Mesenchymal stem cell (in vitro differentiated cells and primary cell): Measurements from ENCODE around the gene MALSU1.
A peak's percentile ranks its signal among the peaks of the same experiment; 100 is the strongest.

Experiments used
- DNase-seq: peaks from one replicate; pipeline ENCODE4 v3.0.0-alpha.2; 2013
- H2AFZ ChIP-seq: one replicate; pipeline ENCODE4 v1.6.1; 2013; ENCODE audit warnings: low read depth, mild to moderate bottlenecking, control low read depth, inconsistent platforms, low read length, moderate library complexity
- H2AK5ac ChIP-seq: 2 replicates; pipeline ENCODE4 v1.6.1; 2013; ENCODE audit warnings: low read length, moderate library complexity, mild to moderate bottlenecking, inconsistent platforms; ENCODE audit not compliant: severe bottlenecking
- H2BK120ac ChIP-seq: one replicate; pipeline ENCODE4 v1.6.1; 2013; ENCODE audit warnings: low read depth, mild to moderate bottlenecking, inconsistent platforms, low read length, moderate library complexity
- H2BK12ac ChIP-seq, 2 experiments: one replicate each; pipeline ENCODE4 v1.6.1; 2013; ENCODE audit warnings: inconsistent platforms in 2 of 2, low read length in 2 of 2, mild to moderate bottlenecking in 2 of 2, moderate library complexity in 2 of 2, control low read depth in 1 of 2
- H2BK15ac ChIP-seq: one replicate; pipeline ENCODE4 v1.6.1; 2013; ENCODE audit warnings: mild to moderate bottlenecking, low read depth, inconsistent platforms; ENCODE audit not compliant: poor library complexity, severe bottlenecking
- H2BK5ac ChIP-seq: 2 replicates; pipeline ENCODE4 v1.6.1; 2013; ENCODE audit warnings: low read depth, mild to moderate bottlenecking, low read length, control low read depth, inconsistent platforms; ENCODE audit not compliant: poor library complexity, severe bottlenecking
- H3K14ac ChIP-seq, 2 experiments: one replicate each; pipeline ENCODE4 v1.6.1; 2013; ENCODE audit warnings: inconsistent platforms in 2 of 2, low read length in 2 of 2, control low read depth in 1 of 2, mild to moderate bottlenecking in 1 of 2, moderate library complexity in 1 of 2
- H3K18ac ChIP-seq, 2 experiments: one replicate each; pipeline ENCODE4 v1.6.1; 2013; ENCODE audit warnings: inconsistent platforms in 2 of 2, low read length in 2 of 2, control low read depth in 1 of 2, low read depth in 1 of 2, mild to moderate bottlenecking in 1 of 2
- H3K23ac ChIP-seq, 2 experiments: one replicate each; pipeline ENCODE4 v1.6.1; 2013; ENCODE audit warnings: inconsistent platforms in 2 of 2, low read length in 2 of 2, mild to moderate bottlenecking in 2 of 2, moderate library complexity in 2 of 2, control low read depth in 1 of 2
- H3K27ac ChIP-seq: 2 replicates; pipeline ENCODE4 v1.5.1; 2013; ENCODE audit warnings: mild to moderate bottlenecking, moderate library complexity, low read length, control low read depth, inconsistent platforms; ENCODE audit not compliant: poor library complexity, severe bottlenecking
- H3K27me3 ChIP-seq, 2 experiments: 2 replicates each; pipeline versions ENCODE4 v1.6.1 to v1.7.0; 2013; ENCODE audit warnings: low read length in 2 of 2, mild to moderate bottlenecking in 2 of 2, moderate library complexity in 2 of 2, control low read depth in 1 of 2, inconsistent platforms in 1 of 2; ENCODE audit not compliant: control insufficient read depth in 1 of 2, insufficient read depth in 1 of 2
- H3K36me3 ChIP-seq, 2 experiments: 2 replicates each; pipeline versions ENCODE4 v1.6.1 to v1.7.0; 2013; ENCODE audit warnings: low read length in 2 of 2, control low read depth in 1 of 2, inconsistent platforms in 1 of 2, low read depth in 1 of 2, mild to moderate bottlenecking in 1 of 2; ENCODE audit not compliant: insufficient read depth in 2 of 2, control insufficient read depth in 1 of 2
- H3K4ac ChIP-seq, 2 experiments: one replicate each; pipeline ENCODE4 v1.6.1; 2013; ENCODE audit warnings: inconsistent platforms in 2 of 2, low read length in 2 of 2, mild to moderate bottlenecking in 2 of 2, moderate library complexity in 2 of 2, control low read depth in 1 of 2, low read depth in 1 of 2
- H3K4me1 ChIP-seq: 2 replicates; pipeline ENCODE4 v1.6.1; 2013; ENCODE audit warnings: low read depth, low read length, control low read depth; ENCODE audit not compliant: control insufficient read depth, insufficient read depth
- H3K4me2 ChIP-seq: 2 replicates; pipeline ENCODE4 v1.6.1; 2013; ENCODE audit warnings: low read length, mild to moderate bottlenecking, inconsistent platforms; ENCODE audit not compliant: poor library complexity, severe bottlenecking
- H3K4me3 ChIP-seq, 2 experiments: 2 replicates each; pipeline versions ENCODE4 v1.5.1 to v1.7.0; 2013; ENCODE audit warnings: low read length in 2 of 2, mild to moderate bottlenecking in 2 of 2, control low read depth in 1 of 2, low read depth in 1 of 2; ENCODE audit not compliant: insufficient read depth in 1 of 2
- H3K79me1 ChIP-seq: replicated peaks from 2 replicates; pipeline ENCODE4 v1.6.1; 2013; ENCODE audit warnings: mild to moderate bottlenecking, control low read depth, low read length, inconsistent platforms; ENCODE audit not compliant: poor library complexity, severe bottlenecking
- H3K9ac ChIP-seq: 2 replicates; pipeline ENCODE4 v1.7.0; 2013; ENCODE audit warnings: mild to moderate bottlenecking, low read length, moderate library complexity
- H3K9me3 ChIP-seq: 2 replicates; pipeline ENCODE4 v1.7.0; 2013; ENCODE audit warnings: mild to moderate bottlenecking, low read length; ENCODE audit not compliant: control insufficient read depth
- H4K8ac ChIP-seq: one replicate; pipeline ENCODE4 v1.6.1; 2013; ENCODE audit warnings: inconsistent platforms, mild to moderate bottlenecking, low read length, moderate library complexity
- H4K91ac ChIP-seq: one replicate; pipeline ENCODE4 v1.6.1; 2013; ENCODE audit warnings: mild to moderate bottlenecking, low read length, inconsistent platforms
- WGBS: methylation state at CpG from one replicate; pipeline ENCODE4 v1.1.7; 2013; ENCODE audit warnings: mixed read lengths; 5-methylcytosine and 5-hydroxymethylcytosine counted together

MALSU1 gene

GRCh38 chr7:23285657-23286646, 13.2 kb upstream of the MALSU1 start:
- no peak overlapping the region for H2AK5ac ChIP-seq
- WGBS: 93% methylated on average over 9 of the region's 18 CpGs
- no peak overlapping the region for H4K91ac ChIP-seq
- H3K4me2 ChIP-seq: no peak overlapping the region
- H3K4me3 ChIP-seq: no peak overlapping the region
- H3K27ac ChIP-seq: no peak overlapping the region
- H2BK120ac ChIP-seq: no peak overlapping the region
- H4K8ac ChIP-seq: no peak overlapping the region
- H3K27me3 ChIP-seq: no peaks in the 10 kb centered on the region
- no peak overlapping the region for H2BK5ac ChIP-seq
- no peaks in the 10 kb centered on the region for H3K9me3 ChIP-seq
- no peak overlapping the region for H2BK12ac ChIP-seq
- H3K79me1 ChIP-seq: no peaks in the 10 kb centered on the region
- H3K23ac ChIP-seq: no peak overlapping the region
- H3K4me1 ChIP-seq: no peaks in the 10 kb centered on the region
- H2BK15ac ChIP-seq: no peak overlapping the region
- no peak overlapping the region for H3K9ac ChIP-seq
- H3K18ac ChIP-seq: no peak overlapping the region
- H3K36me3 ChIP-seq: peaks cover 0 to 4% of the 10 kb centered on the region in 2 experiments
- H3K14ac ChIP-seq: no peak overlapping the region
- DNase-seq: no peak
- peak overlapping the region in 1 of 2 experiments; percentile 26 for H3K4ac ChIP-seq
- no peak overlapping the region for H2AFZ ChIP-seq

GRCh38 chr7:23287612-23288011, 11.5 kb upstream of the MALSU1 start:
- Histone ChIP-seq H2BK5ac (no peak overlapping the region), H3K9ac (no peak overlapping the region), H3K18ac (no peak overlapping the region), H2AK5ac (no peak overlapping the region), H3K4me2 (no peak overlapping the region), H2AFZ (no peak overlapping the region), H3K27me3 (no peaks in the 10 kb centered on the region), H2BK15ac (no peak overlapping the region), H2BK120ac (no peak overlapping the region), H3K4ac (no peak overlapping the region), H3K23ac (no peak overlapping the region), H3K4me1 (no peaks in the 10 kb centered on the region), H3K79me1 (no peaks in the 10 kb centered on the region), H4K8ac (no peak overlapping the region), H3K4me3 (no peak overlapping the region), H3K27ac (no peak overlapping the region), H3K9me3 (no peaks in the 10 kb centered on the region), H2BK12ac (no peak overlapping the region), H3K14ac (no peak overlapping the region), H3K36me3 (no peaks in the 10 kb centered on the region), H4K91ac (no peak overlapping the region)
- 92% methylated on average over 3 of the region's 5 CpGs for WGBS
- DNase-seq: no peak

GRCh38 chr7:23290993-23291392, 8.1 kb upstream of the MALSU1 start:
- H3K14ac ChIP-seq: no peak overlapping the region
- no peak overlapping the region for H3K9ac ChIP-seq
- H2AK5ac ChIP-seq: no peak overlapping the region
- H2AFZ ChIP-seq: no peak overlapping the region
- H2BK120ac ChIP-seq: no peak overlapping the region
- DNase-seq: no peak
- WGBS: 96% methylated on average over 9 of the region's 9 CpGs
- H4K91ac ChIP-seq: no peak overlapping the region
- no peak overlapping the region for H3K4me2 ChIP-seq
- no peak overlapping the region for H2BK12ac ChIP-seq
- H3K9me3 ChIP-seq: no peaks in the 10 kb centered on the region
- H3K18ac ChIP-seq: no peak overlapping the region
- H3K79me1 ChIP-seq: no peaks in the 10 kb centered on the region
- H3K36me3 ChIP-seq: no peaks in the 10 kb centered on the region
- no peak overlapping the region for H2BK5ac ChIP-seq
- no peak overlapping the region for H3K27ac ChIP-seq
- H3K4me3 ChIP-seq: no peak overlapping the region
- no peak overlapping the region for H2BK15ac ChIP-seq
- peaks cover 2% of the 10 kb centered on the region for H3K4me1 ChIP-seq
- no peak overlapping the region for H3K4ac ChIP-seq
- H3K27me3 ChIP-seq: no peaks in the 10 kb centered on the region
- H3K23ac ChIP-seq: no peak overlapping the region
- H4K8ac ChIP-seq: no peak overlapping the region

- Histone ChIP-seq H3K14ac (no peak overlapping the region), H3K9ac (no peak overlapping the region), H3K36me3 (no peaks in the 10 kb centered on the region), H2AFZ (no peak overlapping the region), H3K4me1 (peaks cover 2% of the 10 kb centered on the region), H3K18ac (no peak overlapping the region), H2AK5ac (peak overlapping the region; percentile 58), H3K4ac (no peak overlapping the region), H2BK12ac (no peak overlapping the region), H3K27ac (no peak overlapping the region), H3K23ac (no peak overlapping the region), H3K27me3 (no peaks in the 10 kb centered on the region), H3K4me2 (no peak overlapping the region), H3K4me3 (no peak overlapping the region), H2BK5ac (no peak overlapping the region), H4K91ac (no peak overlapping the region), H2BK120ac (no peak overlapping the region), H3K9me3 (no peaks in the 10 kb centered on the region), H3K79me1 (no peaks in the 10 kb centered on the region), H2BK15ac (no peak overlapping the region), H4K8ac (no peak overlapping the region)
- 71% methylated on average over 3 of the region's 3 CpGs for WGBS
- no peak for DNase-seq
Observed at GRCh38 chr7:23291957-23292560, 7.1 kb upstream of the MALSU1 start.
